Activated T-helper 1 cell treated with anti-CD3 and anti-CD28 coated beads, Interleukin-2, amount 50 U/mL, for 16 hours (primary cell): ENCODE measurements around the gene SETBP1.

Source experiments
- DNase-seq, 2 donors: peaks; one replicate each; pipeline ENCODE4 v3.0.0-alpha.2; 2020; ENCODE audit warnings: low read depth in 1 of 2, low spot score in 1 of 2

Gene SETBP1

DNA sequence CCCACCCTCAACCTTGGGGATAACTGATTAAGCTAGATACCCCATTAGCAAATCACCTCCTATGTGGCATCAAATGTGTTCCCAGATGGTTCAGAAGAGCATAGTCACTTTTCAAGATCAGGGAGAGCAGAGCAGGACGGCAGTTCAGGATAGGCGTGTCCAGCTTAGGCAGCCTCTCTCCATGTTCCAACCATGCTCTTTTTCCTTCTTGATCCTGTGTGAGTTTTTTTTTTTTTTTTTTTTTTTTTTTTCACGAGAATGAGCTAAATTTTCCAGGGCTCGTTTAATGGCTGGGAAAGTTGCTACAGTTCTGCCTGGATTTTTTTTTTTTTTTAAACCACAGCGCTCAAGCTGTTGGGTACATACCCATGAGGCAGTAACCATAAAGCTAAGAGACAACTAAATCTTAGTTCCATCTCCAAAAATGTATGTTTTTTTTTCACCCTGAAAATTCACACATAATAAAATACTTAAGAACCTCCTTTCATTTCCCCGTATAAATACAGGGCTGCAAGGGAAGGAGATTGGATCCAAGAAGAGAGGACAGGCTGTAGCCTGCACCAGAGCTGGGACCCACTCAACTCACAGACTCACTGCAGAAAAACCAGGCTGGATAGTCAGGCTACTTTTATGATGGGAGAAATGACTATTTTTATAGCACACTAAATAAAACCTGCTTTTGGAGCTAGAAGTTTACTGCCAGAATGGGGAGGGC is 244.3 kb downstream of the SETBP1 start:
- no peak for DNase-seq

DNA sequence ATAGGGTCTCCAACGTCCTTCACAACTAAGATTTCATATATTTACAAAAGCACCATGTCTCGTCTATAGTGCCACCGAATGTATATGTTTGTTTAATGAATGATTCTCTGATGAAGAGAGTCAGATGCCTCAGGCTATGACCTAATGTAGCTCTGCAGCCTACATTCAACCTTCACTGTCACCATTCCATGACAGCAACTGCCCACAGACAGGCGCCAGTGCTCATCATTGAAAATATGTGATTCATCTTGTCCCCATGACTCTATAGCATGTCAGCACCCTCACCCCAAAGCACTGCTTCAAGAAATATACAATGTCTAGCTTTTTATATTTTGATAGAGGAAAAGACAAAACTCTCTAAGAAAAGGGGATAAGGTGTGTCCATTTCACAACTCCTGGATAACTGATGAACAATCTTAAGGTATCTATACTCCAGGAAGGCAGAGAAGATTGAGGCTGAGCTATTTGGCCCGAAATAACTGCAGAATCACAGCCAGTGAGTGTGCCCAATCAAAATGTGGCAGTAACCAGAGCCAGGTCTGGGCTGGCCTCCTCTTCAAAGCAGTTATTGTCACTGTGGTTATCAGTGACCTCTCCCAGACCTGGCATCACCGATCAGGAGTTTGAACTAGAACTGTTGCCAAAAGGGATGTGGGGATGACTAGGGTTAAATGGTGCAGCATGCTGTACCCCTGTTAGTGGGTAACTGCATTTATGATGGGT is 246.6 kb downstream of the SETBP1 start:
- DNase-seq = no peak

GRCh38 chr18:44934901-44935300 is 254.2 kb downstream of the SETBP1 start:
- DNase-seq = no peak

GRCh38 chr18:44935455-44935854 is 254.8 kb downstream of the SETBP1 start:
- no peak for DNase-seq

DNA sequence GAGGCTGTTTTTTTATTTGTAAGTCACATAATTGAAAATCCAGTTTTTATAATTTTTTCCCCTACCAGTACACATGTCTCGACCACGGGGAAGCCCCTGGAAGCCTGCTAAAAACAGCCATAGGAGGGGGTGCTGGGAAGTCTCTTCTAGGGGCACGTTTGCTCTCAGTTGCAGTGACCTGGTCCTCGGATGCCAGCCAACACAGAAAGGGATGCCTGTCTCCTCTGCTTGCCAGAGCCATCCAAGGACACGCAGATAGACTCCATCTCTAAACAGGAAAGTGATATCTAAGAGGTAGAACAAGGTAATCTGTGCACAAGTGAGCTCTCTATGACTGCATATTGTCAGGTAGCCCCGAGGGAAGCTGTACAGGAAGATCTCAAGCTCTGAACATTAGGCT is 255.8 kb downstream of the SETBP1 start:
- DNase-seq = no peak

DNA sequence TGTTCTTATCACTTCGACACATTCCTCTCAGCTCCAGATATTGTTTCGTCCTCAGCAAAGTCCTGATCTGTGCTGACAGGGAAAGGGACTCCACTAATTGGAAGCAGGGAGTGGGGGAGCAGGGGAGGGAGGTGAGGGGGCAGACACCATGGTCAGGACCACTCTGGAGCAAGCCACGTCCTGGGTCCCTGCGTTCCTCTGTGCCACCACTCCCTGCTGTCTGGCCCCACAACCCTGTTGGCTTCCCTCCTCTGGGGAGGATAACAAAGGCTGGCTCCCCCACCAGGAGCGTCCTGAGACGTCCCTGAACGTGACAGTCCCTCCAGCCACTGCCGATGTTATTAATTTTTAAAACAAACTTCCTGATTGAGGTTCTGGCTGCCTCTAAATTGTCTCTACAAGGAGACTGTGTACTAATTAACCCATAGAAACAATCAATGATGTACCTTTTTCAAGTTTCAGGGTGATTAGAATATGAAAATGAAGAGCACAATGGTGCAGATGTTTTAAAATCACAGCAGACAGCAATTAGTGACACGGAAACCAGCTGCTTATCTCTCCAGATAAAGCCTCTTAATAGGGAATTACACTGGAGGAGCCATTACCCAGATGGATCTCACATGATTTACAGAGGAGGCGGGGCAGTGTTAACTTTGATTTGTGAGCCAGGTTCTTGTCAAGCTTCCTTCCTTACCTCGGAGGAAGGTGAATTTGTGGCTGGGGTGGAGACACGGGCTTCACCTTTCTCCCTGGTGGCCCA is 257.5 kb downstream of the SETBP1 start:
- DNase-seq = no peak

DNA sequence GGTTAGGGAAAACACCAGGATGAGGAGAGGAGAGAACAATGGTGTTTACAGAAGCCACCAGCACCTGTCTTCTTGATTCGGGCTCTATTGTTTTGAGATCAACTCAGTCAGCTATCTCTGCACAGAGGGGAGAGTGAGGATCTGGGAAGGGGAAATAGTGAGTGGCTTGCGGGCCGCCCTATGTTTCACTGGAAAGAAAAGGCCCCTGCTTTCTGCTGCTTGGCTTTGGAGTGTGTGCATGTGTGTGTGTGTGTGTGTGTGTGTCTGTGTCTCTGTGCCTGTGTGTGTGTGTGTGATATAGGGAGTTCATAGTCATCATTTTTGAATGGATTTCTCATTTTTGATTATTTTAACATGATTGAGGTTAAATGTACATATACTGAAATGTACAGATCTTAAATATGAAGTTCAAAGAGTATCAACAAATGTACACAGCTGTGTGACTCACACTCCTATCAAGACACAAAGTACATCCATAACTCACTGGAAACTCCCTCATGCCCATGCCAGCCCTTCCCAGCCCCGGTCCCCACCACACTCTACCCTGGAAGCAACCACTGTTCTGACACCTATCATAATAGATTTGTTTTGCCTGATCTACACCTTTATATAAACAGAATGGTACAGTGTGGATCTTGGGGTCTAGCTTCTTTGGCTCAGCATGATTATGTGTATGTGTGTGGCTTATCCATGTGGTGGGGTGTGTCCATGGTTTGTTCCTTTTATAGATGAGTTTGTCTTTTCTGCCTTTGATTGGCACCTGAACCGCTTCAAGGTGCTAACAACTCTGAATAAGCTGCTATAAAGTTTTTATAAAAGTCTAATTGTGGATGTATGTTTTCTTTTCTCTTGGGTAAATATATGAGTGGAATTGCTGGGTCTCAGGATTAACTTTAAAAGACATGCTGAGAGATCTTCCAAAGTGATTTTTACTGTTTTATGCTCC is 258.3 kb downstream of the SETBP1 start:
- no peak for DNase-seq

GRCh38 chr18:44941516-44941915 is 260.8 kb downstream of the SETBP1 start:
- DNase-seq = no peak

DNA sequence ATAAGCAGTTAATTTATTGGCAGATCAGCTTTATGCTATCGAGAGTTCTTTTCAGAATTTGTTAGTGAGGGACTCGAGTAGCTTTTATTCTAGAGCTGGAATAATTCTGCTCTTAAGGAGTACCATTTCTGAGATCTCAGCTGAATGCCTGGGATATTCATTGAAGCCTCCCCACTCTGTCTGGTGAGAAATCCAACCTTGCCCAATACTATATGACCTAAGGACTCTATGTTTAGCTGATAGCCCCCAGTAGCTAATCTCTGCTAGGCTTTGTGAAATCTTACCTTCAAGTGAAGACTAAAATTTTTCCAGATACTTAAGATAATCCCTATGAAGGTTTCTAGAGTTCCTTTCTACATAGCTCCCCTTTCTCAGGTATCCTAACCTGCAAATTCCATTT is 261.4 kb downstream of the SETBP1 start:
- DNase-seq = no peak

DNA sequence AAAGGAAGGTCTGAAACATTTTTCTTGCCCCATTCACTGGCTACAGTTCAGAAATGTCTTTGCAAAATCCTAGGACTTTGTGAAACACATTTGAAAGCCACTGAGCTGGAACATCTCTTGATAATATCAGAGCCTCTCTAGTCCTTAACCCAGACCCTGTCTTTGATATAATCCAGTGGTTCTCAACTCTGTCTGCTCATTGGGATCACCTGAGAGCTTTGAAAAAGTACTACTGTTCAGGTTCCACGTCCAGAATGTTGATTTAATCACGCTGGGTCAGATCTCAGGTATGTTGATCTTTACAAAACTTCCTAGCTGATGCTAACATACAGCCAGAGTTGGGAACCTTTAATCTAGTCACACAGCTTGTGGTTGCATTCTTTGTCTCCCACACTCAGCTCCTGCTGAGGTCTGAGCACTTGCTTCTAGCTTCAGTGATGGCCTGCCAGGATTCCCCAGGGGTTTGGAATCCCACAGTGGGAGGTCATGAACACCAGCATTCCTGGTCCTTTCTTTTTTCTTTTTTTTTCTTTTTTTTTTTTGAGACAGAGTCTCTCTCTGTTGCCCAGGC is 262.7 kb downstream of the SETBP1 start:
- no peak for DNase-seq

GRCh38 chr18:44944461-44944860 is 263.8 kb downstream of the SETBP1 start:
- DNase-seq = no peak

DNA sequence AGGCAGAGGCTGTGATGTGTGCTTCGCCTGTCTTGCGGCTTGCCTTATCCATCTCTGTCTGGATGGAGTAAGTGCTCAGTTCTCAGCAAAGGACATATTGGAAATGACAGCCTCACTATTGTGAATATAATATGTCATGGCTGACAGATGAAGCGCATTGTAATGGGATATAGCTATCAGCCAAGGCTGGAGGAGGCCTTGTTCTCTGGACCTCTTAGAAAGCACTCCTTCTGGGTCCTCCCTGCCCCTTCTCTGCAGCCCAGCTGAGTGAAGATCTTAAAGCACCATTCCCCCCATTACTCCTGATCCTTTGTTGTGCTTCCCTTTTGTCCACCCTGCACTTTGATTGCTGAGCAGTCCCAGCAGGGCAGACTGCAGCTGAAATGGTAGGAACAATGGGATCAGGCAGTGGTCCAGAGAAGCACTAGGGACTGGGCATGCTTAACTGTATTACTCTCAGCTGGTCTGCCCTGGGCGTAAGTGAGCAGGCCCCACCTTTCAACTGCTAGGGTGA is 265.3 kb downstream of the SETBP1 start:
- no peak for DNase-seq

DNA sequence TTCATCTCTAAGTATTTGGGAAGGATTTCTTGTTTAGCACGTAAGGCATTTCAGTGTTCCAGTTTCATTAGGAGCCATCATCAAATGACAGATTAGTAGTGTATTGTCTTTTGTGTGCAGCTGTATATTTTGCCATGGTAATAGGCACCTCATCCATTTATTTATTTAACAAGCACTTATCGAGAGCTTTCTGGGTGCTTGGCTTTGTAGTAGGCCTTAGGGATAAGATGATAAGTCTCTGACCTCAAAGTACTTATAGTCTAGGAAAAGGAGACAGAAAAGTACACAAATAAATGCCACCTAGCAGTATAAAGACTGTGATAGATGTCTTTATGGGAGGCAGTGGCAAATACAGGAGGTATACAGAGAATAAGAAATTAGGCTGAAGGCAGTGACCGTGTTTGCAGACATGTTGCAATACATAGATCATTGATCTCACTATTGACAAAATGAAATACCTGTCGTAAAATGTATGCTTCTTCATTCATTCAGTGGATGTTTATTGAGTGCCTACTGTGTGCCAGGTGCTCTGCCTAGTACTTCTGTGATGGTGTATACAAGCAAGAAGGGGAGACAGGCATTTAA is 265.9 kb downstream of the SETBP1 start:
- no peak for DNase-seq

- DNase-seq = no peak
Measured at GRCh38 chr18:44949967-44950366, 269.3 kb downstream of the SETBP1 start.

DNA sequence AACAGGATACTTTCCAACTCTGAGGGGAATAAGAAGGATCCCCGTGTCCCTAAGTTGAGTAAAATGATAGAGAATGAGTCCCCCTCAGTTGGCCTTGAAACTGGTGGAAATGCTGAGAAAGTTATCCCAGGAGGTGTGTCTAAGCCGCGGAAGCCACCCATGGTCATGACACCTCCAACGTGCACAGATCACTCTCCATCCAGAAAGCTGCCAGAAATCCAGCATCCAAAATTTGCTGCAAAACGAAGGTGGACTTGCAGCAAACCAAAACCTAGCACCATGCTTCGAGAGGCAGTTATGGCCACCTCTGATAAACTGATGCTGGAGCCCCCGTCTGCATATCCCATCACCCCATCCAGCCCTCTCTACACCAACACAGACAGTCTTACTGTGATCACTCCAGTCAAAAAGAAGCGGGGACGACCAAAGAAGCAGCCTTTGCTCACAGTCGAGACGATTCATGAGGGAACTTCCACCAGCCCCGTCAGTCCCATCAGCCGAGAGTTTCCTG is 270.1 kb downstream of the SETBP1 start:
- no peak for DNase-seq

GRCh38 chr18:44951748-44952147 is 271.1 kb downstream of the SETBP1 start:
- no peak for DNase-seq

GRCh38 chr18:44954257-44954656 is 273.6 kb downstream of the SETBP1 start:
- no peak for DNase-seq

- DNase-seq = no peak
Measured at GRCh38 chr18:44955825-44956224, 275.1 kb downstream of the SETBP1 start.

DNA sequence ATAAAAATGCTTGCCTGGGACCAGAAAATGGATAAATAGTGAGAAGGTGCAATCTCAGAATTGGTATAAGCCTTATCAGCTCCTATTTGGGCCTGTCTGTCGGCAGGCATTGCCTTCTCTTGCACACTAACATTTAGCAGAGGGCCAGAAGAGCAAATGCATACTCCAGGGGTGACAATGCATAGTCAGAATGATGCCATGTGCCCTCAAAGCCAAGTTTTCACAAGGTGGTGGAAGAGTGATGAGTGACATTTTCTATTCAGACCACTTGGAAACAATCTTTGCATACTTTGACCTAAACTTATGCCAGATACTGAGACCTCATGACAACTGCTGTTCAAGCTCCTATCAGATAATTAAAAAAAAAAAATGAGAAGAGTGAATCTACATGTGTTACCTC is 276.3 kb downstream of the SETBP1 start:
- no peak for DNase-seq

GRCh38 chr18:44957461-44957860 is 276.8 kb downstream of the SETBP1 start:
- no peak for DNase-seq
